GM18519 (cell line): ENCODE results near the gene BLCAP.
"Not testable (repeated sequence)": the region's sequence is repeated elsewhere in the genome, so short reads cannot be mapped to it uniquely, and the experiment has no call there.

Experiments used
- ATAC-seq: cut with Tn5 transposase; IDR thresholded peaks from one replicate; pipeline ENCODE4 v1.9.1; 2021; ENCODE audit warnings: mild to moderate bottlenecking, moderate library complexity; ENCODE audit not compliant: unreplicated experiment, low FRiP score

BLCAP gene

GRCh38 chr20:37558779-37559178 is 31.1 kb upstream of the BLCAP start:
- ATAC-seq: no peak

GRCh38 chr20:37558306-37558705 is 30.6 kb upstream of the BLCAP start:
- ATAC-seq: no peak

DNA sequence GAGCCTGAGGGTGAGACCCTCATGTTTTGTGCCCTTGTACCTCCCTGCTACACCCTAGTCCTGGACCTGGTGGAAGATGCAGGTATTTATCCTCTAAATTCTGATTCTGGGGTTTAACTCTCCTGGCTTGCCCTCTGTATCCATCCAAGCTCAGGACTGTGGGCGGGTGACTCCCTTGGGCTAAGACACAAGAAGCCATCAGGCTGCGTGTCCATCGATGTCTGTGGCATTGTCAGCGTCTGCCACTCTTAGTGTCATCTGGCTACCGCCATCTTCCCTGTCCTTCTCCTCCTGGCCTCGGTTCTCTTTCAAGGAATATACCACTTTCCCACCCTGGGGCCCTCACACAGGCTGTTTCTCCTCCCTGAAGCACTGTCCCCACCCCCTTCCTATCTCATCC is 28.9 kb upstream of the BLCAP start:
- ATAC-seq: no peak

- not testable (repeated sequence) for ATAC-seq
These were observed 27.1 kb upstream of the BLCAP start for GRCh38 chr20:37554721-37555298.

DNA sequence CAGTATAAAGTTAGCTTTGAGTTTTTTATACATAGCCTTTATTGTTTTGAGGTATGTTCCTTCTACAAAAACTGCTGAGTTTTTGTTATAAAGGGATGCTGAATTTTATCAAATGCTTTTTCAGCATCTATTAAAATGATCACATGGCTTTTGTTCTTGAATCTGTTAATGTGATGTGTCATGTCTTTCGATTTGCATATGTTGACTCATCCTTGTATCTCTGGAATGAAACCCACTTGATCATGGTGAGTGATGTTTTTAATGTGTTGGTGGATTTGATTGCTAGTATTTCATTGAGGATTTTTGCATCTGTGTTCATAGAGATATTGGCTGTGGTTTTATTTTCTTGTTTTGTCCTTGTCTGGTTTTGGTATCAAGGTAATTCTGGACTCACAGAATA is 24.7 kb upstream of the BLCAP start:
- no peak for ATAC-seq

GRCh38 chr20:37551660-37552059 is 24.0 kb upstream of the BLCAP start:
- ATAC-seq: not testable (repeated sequence)

- ATAC-seq: not testable (repeated sequence)
These were observed 22.6 kb upstream of the BLCAP start for GRCh38 chr20:37550101-37550920.

GRCh38 chr20:37547912-37548311 is 20.2 kb upstream of the BLCAP start:
- ATAC-seq: no peak

DNA sequence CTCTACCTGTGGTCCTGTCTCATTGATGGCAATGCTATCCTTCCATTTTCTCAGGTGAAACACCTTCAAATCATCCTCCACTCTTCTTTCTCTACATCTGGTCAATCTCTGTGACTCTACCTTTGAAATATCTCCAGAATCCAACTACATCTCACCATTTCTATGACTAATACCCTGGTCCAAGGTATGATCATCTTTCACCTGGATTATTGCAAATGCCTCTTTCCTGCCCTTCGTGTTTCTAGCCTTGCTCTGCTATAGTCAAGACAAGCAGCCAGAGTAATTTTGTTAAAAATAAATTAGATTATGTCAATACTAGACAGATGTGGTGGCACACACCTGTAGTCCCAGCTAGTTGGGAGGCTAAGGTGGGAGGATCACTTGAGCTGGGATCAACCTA is 17.8 kb upstream of the BLCAP start:
- no peak for ATAC-seq

- no peak for ATAC-seq
These were observed 16.7 kb upstream of the BLCAP start for GRCh38 chr20:37544386-37544785.

GRCh38 chr20:37543828-37544227 is 16.2 kb upstream of the BLCAP start:
- ATAC-seq: no peak

DNA sequence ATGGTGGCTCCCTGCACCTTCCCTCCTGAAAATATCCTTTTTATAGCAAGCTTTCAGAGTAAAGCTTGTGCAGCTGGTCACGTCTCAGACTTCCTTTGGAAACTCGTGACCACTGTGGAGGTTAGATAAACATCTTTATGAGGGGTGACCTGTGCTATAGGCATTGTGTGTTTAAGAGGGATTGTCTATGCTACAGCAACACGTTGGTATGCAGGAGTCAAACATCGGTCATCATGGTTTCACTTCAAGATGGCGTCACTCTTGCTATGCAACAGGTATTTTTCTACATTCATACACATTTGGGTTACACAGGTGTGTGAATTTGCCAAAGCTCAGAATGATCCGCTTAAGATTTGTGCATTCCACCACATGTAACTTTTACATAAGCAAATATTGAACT is 14.6 kb upstream of the BLCAP start:
- ATAC-seq: no peak

- no peak for ATAC-seq
These were observed 13.7 kb upstream of the BLCAP start for GRCh38 chr20:37541326-37541725.

DNA sequence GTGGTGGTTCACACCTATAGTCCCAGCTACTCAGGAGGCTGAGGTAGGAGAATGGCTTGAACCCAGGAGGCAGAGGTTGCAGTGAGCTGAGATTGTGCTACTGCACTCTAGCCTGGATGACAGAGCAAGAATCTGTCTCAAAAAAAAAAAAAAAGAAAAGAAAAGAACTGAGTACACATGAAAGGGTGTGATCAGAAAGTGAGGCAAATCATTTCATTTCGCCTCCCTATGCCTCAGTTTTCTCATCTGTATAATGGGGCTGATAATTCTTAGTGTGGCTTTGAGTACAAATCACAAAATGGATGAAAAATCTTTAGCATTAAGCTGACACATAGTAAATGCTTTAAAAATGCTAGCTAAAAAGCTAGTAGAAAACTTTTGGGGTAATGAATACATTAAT is 13.2 kb upstream of the BLCAP start:
- ATAC-seq: not testable (repeated sequence)

DNA sequence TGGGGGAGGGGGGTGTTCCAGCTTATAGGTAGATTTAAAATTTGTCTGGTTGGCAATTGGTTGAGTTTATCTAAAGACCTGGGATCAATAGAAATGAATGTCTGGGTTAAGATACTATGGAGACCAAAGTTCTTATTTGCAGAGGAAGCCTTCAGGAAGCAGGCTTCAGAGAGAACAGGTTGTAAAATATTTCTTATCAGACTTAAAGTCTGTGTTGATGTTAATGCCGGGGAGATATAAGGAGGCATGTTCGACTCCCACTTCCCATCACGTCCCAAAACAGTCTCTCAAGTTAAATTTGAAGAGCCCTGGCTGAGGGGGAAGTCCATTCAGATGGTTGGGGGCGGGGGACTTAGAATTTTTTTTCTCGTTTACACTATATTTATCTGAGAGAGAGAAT is 12.3 kb upstream of the BLCAP start:
- ATAC-seq: no peak

GRCh38 chr20:37539424-37539823 is 11.7 kb upstream of the BLCAP start:
- ATAC-seq: no peak

- ATAC-seq: no peak
These were observed 10.3 kb upstream of the BLCAP start for GRCh38 chr20:37538003-37538402.

DNA sequence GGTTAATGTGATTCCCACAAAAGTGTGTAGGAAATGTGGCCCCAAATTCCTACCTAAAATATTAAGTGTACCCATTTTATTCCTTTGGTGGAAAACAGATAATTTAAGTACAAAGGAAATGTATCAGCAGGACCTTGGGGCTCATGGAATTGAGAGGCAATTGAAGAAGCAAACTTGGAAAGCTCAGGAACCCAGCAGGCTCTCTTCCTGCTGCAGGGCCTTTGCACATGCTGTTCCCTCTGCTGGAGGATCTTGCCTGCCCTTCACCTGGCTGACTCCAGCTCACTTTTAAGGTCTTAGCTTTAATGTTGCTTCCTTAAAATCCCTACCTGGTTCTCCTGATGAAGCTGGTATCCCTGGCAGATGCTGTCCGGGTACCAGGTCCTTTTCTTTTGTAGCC is 9.8 kb upstream of the BLCAP start:
- ATAC-seq: no peak

- ATAC-seq: no peak
These were observed 7.9 kb upstream of the BLCAP start for GRCh38 chr20:37535443-37536132.

DNA sequence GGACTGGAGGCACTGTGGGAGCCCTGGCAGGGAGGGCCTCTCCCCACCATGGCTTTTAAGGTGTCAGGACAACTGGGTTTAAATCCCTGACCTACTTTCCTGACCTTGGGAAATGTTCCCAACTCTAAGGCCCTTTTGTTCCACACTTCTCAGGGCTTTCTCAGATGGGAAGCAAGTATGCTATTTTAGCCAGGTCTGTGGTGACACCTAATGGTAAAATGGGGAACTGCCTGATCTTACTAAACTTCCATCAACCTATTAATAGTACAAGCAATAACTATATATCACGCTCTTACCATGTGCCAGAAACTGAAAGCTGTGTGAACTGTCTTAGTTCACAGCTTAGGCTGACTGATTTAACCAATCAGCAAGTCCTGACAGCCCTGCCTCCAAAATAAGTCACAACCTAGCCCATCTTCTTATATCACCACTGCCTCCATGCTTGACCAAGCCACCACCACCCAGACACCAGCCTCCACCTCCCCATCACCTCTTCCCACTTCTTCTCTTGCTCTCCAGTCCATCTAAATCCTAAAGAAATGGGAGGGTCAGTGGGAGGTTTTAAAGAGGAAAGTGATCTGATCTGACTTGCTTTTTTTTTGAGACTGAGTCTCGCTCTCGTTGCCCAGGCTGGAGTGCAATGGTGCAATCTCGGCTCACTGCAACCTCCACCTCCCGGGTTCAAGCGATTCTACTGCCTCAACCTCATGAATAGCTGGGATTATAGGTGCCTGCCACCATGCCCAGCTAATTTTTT is 6.9 kb upstream of the BLCAP start:
- peak; percentile 63 for ATAC-seq

DNA sequence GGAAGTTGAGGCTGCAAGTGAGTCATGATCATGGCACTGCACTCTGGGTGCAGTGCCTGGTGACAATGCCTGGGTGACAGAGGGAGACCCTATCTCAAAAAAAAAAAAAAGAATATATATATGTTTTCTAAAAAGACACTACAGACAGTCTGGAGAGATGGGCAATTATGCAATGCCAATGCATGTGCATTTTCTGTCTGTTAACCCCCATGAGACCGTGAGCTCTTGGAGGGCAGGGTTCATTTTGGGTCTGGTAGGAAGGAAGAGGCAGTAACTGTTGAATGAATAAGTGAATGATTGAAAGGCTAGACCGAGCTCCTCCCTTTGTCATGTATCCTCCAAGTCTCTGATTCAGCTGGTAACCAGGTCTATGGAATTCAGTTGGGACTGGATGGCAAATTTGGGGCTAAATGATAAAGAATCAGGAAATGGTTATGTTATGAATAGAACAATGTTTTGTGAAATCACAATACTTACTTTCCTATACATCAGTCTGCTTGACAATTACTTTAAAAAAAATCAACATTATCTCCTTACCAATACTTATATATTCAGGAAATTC is 5.6 kb upstream of the BLCAP start:
- ATAC-seq: no peak
